H7 (cell line): ENCODE measurements around the gene P2RY2. TPM values are rescaled to one million over a fixed set of nuclear protein-coding genes. Genes with fewer than 3 reads are reported as not detected.

Experiments used
- DNase-seq: peaks from one replicate; pipeline ENCODE4 v3.0.0; 2012
- H3K27me3 ChIP-seq: 2 replicates; pipeline ENCODE4 v1.6.0; 2011; ENCODE audit warnings: mild to moderate bottlenecking, low read length; ENCODE audit not compliant: control insufficient read depth, insufficient read depth
- H3K36me3 ChIP-seq: replicated peaks from 2 replicates; pipeline ENCODE4 v1.5.1; 2011; ENCODE audit warnings: low read length; ENCODE audit not compliant: control insufficient read depth, insufficient read depth
- H3K4me3 ChIP-seq: 2 replicates; pipeline ENCODE4 v1.5.1; 2011; ENCODE audit warnings: low read depth, mild to moderate bottlenecking, control low read depth, low read length, moderate library complexity; ENCODE audit not compliant: insufficient read depth
- total RNA-seq: library from RNA; depleted of rRNA; stranded (reverse); fragments of >200 nt; shearing (Covaris generic); gene quantifications from 2 replicates; pipeline ENCODE4 v1.2.3, GENCODE V29; 2014

The P2RY2 gene
- total RNA-seq, 1 experiment from 2014 or later = 0.35 TPM

DNA sequence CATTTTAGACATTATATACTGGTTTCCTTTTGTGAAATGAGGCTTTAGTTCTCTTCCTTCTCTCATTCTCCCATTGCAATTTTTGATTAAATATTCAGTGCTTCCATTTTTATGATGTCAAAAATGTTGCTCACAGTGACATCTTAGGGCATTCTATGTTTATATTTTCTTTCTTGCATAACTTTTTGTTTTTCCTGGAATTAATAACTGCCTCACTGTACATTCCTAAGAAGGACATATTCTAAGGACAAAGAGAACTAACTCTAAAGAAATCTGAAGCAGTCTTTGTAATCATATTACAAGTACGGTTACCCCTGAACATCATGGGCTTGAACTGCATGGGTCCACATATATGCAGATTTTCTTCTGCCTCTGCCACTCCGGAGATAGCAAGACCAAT, 28.2 kb downstream of the P2RY2 start:
- Histone ChIP-seq H3K27me3 (no peaks in the 10 kb centered on the region), H3K4me3 (no peak overlapping the region), H3K36me3 (no peaks in the 10 kb centered on the region)
- DNase-seq = no peak

- Histone ChIP-seq H3K27me3 (no peaks in the 10 kb centered on the region), H3K4me3 (no peak overlapping the region), H3K36me3 (no peaks in the 10 kb centered on the region)
- DNase-seq = no peak
Measured at GRCh38 chr11:73248526-73249185, 30.6 kb downstream of the P2RY2 start.

DNA sequence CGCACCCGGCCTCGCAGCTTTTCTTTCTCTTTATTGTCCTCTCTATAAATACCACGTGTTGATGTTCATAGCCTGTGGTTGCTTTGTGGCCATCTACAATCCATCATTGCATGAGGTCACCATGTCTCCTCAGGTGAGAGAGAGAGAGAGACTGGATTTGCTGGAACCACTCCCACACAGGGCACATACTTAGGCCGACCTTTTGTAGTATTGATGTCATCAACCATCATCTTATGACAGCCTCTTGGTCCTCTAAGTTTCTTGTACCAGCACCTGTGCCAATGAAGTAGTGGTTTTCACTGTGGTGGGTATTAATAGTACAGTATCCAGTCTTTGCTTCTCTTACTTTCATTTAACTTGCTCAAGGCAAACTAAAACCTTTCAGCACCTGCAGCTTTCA, 31.2 kb downstream of the P2RY2 start:
- Histone ChIP-seq H3K36me3 (no peaks in the 10 kb centered on the region), H3K4me3 (no peak overlapping the region), H3K27me3 (no peaks in the 10 kb centered on the region)
- DNase-seq = no peak

- no peak for DNase-seq
- no peaks in the 10 kb centered on the region for H3K27me3 ChIP-seq
- H3K36me3 ChIP-seq = no peaks in the 10 kb centered on the region
- no peak overlapping the region for H3K4me3 ChIP-seq
Measured at GRCh38 chr11:73249853-73250783, 32.0 kb downstream of the P2RY2 start.

DNA sequence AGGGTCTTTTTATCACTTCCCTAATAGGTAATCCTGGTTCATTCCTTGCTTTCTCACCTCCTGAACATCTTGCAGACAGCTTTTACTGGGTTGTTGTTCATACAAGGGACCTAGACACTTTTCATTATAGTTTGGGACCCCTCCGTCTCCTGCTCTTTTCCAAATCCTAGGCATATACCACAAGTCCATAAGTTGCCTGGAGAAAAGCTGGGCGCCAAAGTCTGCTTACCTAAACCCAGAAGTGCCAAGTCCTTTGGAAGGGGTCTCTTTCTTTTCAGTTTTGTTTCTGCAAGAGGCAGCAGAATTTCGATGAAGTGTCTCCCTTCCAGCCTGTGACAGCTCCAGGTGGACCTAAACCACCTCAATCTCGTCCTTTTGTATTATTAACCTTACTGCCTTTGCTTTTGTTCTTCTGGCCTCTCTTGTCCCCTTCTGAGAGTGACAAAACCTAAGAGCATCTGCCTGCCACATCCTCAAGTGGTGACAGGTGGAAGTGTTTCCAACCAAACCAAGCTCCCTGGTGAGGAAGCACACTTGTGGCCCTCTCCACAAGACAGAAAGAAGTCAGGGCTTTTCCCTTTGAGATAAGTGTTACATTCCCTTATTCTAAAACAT, 34.6 kb downstream of the P2RY2 start:
- peak; percentile 19 for DNase-seq
- no peaks in the 10 kb centered on the region for H3K27me3 ChIP-seq
- no peaks in the 10 kb centered on the region for H3K36me3 ChIP-seq
- H3K4me3 ChIP-seq = no peak overlapping the region

DNA sequence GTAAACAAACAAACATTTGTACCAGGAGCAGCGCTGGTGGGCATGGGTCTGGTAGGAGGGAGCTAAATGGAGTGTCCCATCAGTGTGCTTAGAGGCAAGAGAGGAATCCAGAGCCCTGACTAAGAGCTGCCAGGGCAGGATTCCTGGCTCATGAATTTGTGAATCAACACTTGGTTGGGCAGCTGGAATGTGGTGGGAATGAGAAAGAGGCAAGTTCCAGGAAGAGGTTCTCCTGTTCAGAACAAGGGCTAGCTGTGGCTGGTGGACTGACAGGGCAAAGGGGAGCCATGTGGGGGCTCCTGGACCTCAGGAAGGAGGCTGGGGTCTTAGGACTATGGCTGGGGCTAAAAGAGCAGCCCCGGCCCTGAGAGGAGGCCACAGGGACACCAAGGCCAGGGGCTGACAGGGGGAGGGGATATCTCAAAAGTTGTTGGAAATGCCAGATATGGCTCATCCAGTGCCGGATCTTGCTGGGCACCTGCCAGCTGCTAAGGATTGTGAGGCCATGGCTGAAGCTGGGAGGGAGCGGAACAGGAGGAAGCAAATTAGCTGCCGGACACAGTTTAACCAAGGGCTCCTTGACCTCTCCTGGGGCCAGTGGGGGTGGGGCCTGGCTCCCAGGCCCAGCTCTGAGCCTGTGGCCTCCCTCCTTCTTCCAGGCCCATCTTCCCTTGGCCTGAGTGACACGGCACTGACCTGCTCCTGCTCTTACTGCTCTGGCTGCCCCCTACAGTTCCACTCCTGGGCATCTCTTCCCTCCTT, 39.4 kb downstream of the P2RY2 start:
- Histone ChIP-seq H3K4me3 (no peak overlapping the region), H3K36me3 (no peaks in the 10 kb centered on the region), H3K27me3 (no peaks in the 10 kb centered on the region)
- DNase-seq = peak; percentile 29

DNA sequence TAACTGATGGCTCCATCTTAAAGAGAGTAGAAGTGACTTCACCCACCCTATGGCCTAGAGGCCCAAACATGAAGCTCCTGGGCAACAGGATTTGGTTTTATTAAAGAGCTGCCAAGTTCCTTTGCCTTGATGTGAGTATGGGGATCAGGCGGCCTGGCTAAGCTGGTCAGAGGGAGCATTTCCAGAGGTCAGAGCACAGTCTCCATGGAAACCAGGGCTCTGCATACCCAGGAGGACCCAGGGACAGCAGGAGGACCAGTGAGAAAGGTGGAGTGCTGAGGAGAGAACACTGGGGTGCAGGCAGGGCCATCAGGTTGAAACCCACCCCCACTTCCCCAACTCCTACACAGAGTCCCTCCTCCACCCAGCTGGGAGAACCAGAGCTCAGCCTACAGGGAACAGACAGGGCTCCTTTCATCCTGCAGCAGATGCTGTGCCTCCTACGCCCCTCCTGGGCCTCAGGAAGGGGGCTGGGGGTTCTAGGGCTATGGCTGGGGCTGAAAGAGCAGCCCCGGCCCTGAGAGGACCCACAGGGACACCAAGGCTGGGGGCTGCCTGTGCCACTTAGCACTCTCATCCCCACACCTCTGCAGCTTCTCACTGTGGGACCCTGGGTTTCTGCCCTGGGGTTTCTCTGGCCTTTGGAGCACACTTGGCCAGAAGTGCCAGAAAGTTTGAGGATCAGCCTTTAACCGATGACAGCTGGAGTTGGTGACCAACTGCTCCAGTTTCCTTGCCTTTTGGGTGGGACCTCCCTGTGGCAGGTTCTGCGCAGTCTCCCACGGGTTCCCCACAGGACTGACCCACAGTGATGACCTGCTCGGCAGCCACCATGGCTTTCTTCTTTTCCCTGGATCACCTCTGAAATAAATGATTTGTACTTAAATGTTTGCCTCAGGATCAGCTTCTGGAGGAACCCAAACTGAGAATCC, 40.3 kb downstream of the P2RY2 start:
- DNase-seq = peak; percentile 13
- H3K4me3 ChIP-seq = no peak overlapping the region
- no peaks in the 10 kb centered on the region for H3K36me3 ChIP-seq
- H3K27me3 ChIP-seq = no peaks in the 10 kb centered on the region

- Histone ChIP-seq H3K36me3 (no peaks in the 10 kb centered on the region), H3K4me3 (no peak overlapping the region), H3K27me3 (no peaks in the 10 kb centered on the region; the same call in 1 of the 2 replicates)
- DNase-seq = no peak
Measured at GRCh38 chr11:73259406-73260126, 41.5 kb downstream of the P2RY2 start.

GRCh38 chr11:73260127-73260457, 42.0 kb downstream of the P2RY2 start:
- H3K27me3 ChIP-seq = peaks cover 4% of the 10 kb centered on the region
- DNase-seq = no peak

GRCh38 chr11:73262851-73263495, 44.9 kb downstream of the P2RY2 start:
- no peak overlapping the region for H3K4me3 ChIP-seq
- H3K27me3 ChIP-seq = peaks cover 6% of the 10 kb centered on the region
- no peaks in the 10 kb centered on the region for H3K36me3 ChIP-seq
- DNase-seq = no peak

More at GRCh38 chr11:73260127-73260457, 42.0 kb downstream of the P2RY2 start:
- Histone ChIP-seq H3K4me3 (no peak overlapping the region), H3K36me3 (no peaks in the 10 kb centered on the region)

DNA sequence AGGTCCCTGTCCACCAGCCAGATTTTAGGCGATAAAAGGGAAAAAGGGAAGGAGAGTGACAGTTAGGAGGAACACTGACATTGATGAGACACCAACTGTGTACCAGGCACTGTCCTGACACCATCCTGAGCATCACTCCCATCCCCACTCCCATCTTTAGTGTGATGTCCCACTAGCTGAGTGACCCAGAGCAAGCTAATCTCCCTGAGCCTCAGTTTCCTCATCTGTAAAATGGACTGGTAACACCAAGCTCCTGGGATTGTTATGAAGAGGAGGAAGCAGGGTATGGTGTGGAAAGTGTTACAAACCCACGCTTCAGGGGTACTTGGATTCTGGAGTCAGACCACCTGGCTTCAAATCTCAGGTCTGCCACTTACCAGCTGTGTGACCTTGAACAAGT, 45.6 kb downstream of the P2RY2 start:
- Histone ChIP-seq H3K4me3 (no peak overlapping the region), H3K36me3 (no peaks in the 10 kb centered on the region), H3K27me3 (peaks cover 6% of the 10 kb centered on the region)
- DNase-seq = no peak

GRCh38 chr11:73265278-73265810, 47.3 kb downstream of the P2RY2 start:
- peak; percentile 14 for DNase-seq
- H3K27me3 ChIP-seq = peaks cover 6% of the 10 kb centered on the region
- no peaks in the 10 kb centered on the region for H3K36me3 ChIP-seq
- no peak overlapping the region for H3K4me3 ChIP-seq
